ENCODE data around the gene SCAPER. TPM values are rescaled to one million over a fixed set of nuclear protein-coding genes. Genes with fewer than 3 reads are reported as not detected.

SCAPER gene
- total RNA-seq, 1 experiment from 2014 or later, result 15.3 TPM

- BruUV-seq (replicated peaks), result no TSS peak
- ATAC-seq (no peak), DNase-seq (ENCODE audit: low read depth, low spot score) (no peak)
- in situ Hi-C loops (cut with HindIII; ENCODE audit: low pct_unique_long_range_greater_than_20kb, low sequenced_read_pairs) (no loop called here), intact Hi-C loops (cut with micrococcal nuclease; ENCODE audit: unreplicated experiment) (no loop called here)
- TF ChIP-seq REST (IDR thresholded peaks at IDR 0.05; ENCODE audit: insufficient read depth in 1 of 2, low read depth in 2 of 2, low read length in 1 of 2) (no peak), TCF7L2 (IDR thresholded peaks at IDR 0.05; ENCODE audit: low read depth, low read length) (no peak), CTCF (IDR thresholded peaks at IDR 0.05) (no peak), POLR2AphosphoS5 (IDR thresholded peaks at IDR 0.05; ENCODE audit: low read depth, low read length) (no peak), SIN3A (IDR thresholded peaks at IDR 0.05; ENCODE audit: borderline replicate concordance, insufficient read depth, low read depth, low read length) (no peak)
- POLR2A ChIA-PET, result no interaction called here
- peaks cover 13% of the 10 kb centered on the region for H3K4me1 ChIP-seq (ENCODE audit: control insufficient read depth, insufficient read depth, low read length)
- no peak overlapping the region for H3K27ac ChIP-seq (ENCODE audit: low read length)
- peaks cover 29% of the 10 kb centered on the region for H3K36me3 ChIP-seq (ENCODE audit: control insufficient read depth, insufficient read depth, low read length)
- H3K4me3 ChIP-seq (ENCODE audit: low read depth in 2 of 2, low read length in 2 of 2), result no peak overlapping the region
- CTCF ChIA-PET, result no interaction called here
- H3K27me3 ChIP-seq (ENCODE audit: control insufficient read depth, insufficient read depth, low read length), result no peaks in the 10 kb centered on the region
- no peaks in the 10 kb centered on the region for H3K9me3 ChIP-seq (ENCODE audit: control insufficient read depth, insufficient read depth, low read depth, low read length)
Measured at GRCh38 chr15:76935620-76936019, 30.5 kb upstream of the SCAPER start.

- H3K27ac ChIP-seq (ENCODE audit: low read length), result peak overlapping the region; percentile 80
- in situ Hi-C loops (cut with HindIII; ENCODE audit: low pct_unique_long_range_greater_than_20kb, low sequenced_read_pairs), result no loop called here
Measured at GRCh38 chr15:76932135-76932966, 27.2 kb upstream of the SCAPER start.

More at GRCh38 chr15:76932135-76932966, 27.2 kb upstream of the SCAPER start:
- intact Hi-C loops (cut with micrococcal nuclease; ENCODE audit: unreplicated experiment), result no loop called here
- peak; percentile 24 for ATAC-seq
- no peak for TF ChIP-seq POLR2AphosphoS5 (IDR thresholded peaks at IDR 0.05; ENCODE audit: low read depth, low read length)
- ChIA-PET POLR2A (no interaction called here), CTCF (no interaction called here)
- BruUV-seq (replicated peaks), result TSS peak; percentile 62
- Histone ChIP-seq H3K4me3 (ENCODE audit: low read depth in 2 of 2, low read length in 2 of 2) (peak overlapping the region; percentile 78 to 84), H3K36me3 (ENCODE audit: control insufficient read depth, insufficient read depth, low read length) (peaks cover 25% of the 10 kb centered on the region), H3K4me1 (ENCODE audit: control insufficient read depth, insufficient read depth, low read length) (peaks cover 15% of the 10 kb centered on the region), H3K9me3 (ENCODE audit: control insufficient read depth, insufficient read depth, low read depth, low read length) (no peaks in the 10 kb centered on the region), H3K27me3 (ENCODE audit: control insufficient read depth, insufficient read depth, low read length) (no peaks in the 10 kb centered on the region)
- DNase-seq (ENCODE audit: low read depth, low spot score), result no peak
